SU-DHL-6 (cell line): ENCODE data around the gene SNTG2.

Experiments
- EZH2phosphoT487 ChIP-seq: fragments of 200-600 bp; sonication (generic), shearing (Covaris generic); conservative IDR thresholded peaks from 2 replicates; pipeline ENCODE4 v1.6.1; 2018; ENCODE audit warnings: mild to moderate bottlenecking, antibody characterized with exemption, low read length, moderate library complexity, mixed read lengths
- TF ChIP-seq, protein P1 (sequence below): fragments of 200-600 bp; sonication (generic); IDR thresholded peaks from one replicate; pipeline ENCODE4 v1.5.1; 2017; ENCODE audit warnings: antibody characterized with exemption, mild to moderate bottlenecking, low read length, moderate library complexity; ENCODE audit not compliant: insufficient read depth, poor library complexity, severe bottlenecking

DNA sequence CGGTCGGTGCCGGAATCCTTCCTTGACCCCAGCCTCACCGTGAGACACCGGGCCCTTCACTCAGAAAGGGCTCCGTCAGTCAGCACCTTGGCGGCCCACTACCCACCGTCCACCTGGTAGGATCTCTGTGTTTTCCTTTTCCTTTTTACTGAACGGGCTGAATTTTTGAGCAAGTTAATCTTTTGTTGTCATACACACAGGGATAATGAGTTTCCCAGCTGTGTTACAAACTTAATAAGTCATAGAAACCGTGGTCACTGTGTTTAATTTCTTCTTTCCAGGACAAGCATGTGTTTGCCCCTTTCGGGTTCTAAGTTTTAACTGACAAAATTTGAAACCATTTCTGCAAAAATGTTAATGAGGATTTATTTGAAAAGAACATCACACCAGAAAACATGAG is 423.6 kb downstream of the SNTG2 start:
- TF ChIP-seq, protein P1, sequence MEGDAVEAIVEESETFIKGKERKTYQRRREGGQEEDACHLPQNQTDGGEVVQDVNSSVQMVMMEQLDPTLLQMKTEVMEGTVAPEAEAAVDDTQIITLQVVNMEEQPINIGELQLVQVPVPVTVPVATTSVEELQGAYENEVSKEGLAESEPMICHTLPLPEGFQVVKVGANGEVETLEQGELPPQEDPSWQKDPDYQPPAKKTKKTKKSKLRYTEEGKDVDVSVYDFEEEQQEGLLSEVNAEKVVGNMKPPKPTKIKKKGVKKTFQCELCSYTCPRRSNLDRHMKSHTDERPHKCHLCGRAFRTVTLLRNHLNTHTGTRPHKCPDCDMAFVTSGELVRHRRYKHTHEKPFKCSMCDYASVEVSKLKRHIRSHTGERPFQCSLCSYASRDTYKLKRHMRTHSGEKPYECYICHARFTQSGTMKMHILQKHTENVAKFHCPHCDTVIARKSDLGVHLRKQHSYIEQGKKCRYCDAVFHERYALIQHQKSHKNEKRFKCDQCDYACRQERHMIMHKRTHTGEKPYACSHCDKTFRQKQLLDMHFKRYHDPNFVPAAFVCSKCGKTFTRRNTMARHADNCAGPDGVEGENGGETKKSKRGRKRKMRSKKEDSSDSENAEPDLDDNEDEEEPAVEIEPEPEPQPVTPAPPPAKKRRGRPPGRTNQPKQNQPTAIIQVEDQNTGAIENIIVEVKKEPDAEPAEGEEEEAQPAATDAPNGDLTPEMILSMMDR, result no peak
- no peak for TF ChIP-seq EZH2phosphoT487
